Measurements from ENCODE around the gene FTCD.
A peak's percentile ranks its signal among the peaks of the same experiment; 100 is the strongest.

The FTCD gene

GRCh38 chr21:46126309-46127238 is 28.8 kb downstream of the FTCD start:
- no peak for DNase-seq (ENCODE audit: insufficient read length, low spot score)
- TF ChIP-seq SPI1 (IDR thresholded peaks at IDR 0.05; ENCODE audit: low read depth, low read length) = no peak
- no peak for TF ChIP-seq PAX5 (IDR thresholded peaks at IDR 0.05; ENCODE audit: insufficient read depth, low read length, severe bottlenecking)
- TF ChIP-seq TAF1 (IDR thresholded peaks at IDR 0.05; ENCODE audit: low read depth, low read length) = no peak
- TF ChIP-seq POLR2AphosphoS5 (IDR thresholded peaks at IDR 0.05; ENCODE audit: low read depth, low read length) = no peak
- TF ChIP-seq POU2F2 (IDR thresholded peaks at IDR 0.05; ENCODE audit: low read depth, low read length) = no peak
- TF ChIP-seq POLR2A (IDR thresholded peaks at IDR 0.05; ENCODE audit: low read depth, low read length) = no peak
- no peak for FAIRE-seq

GRCh38 chr21:46125846-46126301 is 29.5 kb downstream of the FTCD start:
- DNase-seq (ENCODE audit: insufficient read length, low spot score) = peak; percentile 6
- TF ChIP-seq TAF1 (IDR thresholded peaks at IDR 0.05; ENCODE audit: low read depth, low read length) (no peak), SPI1 (IDR thresholded peaks at IDR 0.05; ENCODE audit: low read depth, low read length) (no peak)
- FAIRE-seq = no peak

- DNase-seq (ENCODE audit: insufficient read length, low spot score) = peak; percentile 21
- TF ChIP-seq TAF1 (IDR thresholded peaks at IDR 0.05; ENCODE audit: low read depth, low read length) (no peak), POU2F2 (IDR thresholded peaks at IDR 0.05; ENCODE audit: low read depth, low read length) (no peak), PAX5 (IDR thresholded peaks at IDR 0.05; ENCODE audit: insufficient read depth, low read length, severe bottlenecking) (no peak), SPI1 (IDR thresholded peaks at IDR 0.05; ENCODE audit: low read depth, low read length) (no peak), POLR2AphosphoS5 (IDR thresholded peaks at IDR 0.05; ENCODE audit: low read depth, low read length) (no peak), POLR2A (IDR thresholded peaks at IDR 0.05; ENCODE audit: low read depth, low read length) (no peak)
- no peak for FAIRE-seq
Measured at GRCh38 chr21:46124926-46125845, 30.2 kb downstream of the FTCD start.

GRCh38 chr21:46124083-46124925 is 31.1 kb downstream of the FTCD start:
- TF ChIP-seq POLR2AphosphoS5 (IDR thresholded peaks at IDR 0.05; ENCODE audit: low read depth, low read length) (no peak), PAX5 (IDR thresholded peaks at IDR 0.05; ENCODE audit: insufficient read depth, low read length, severe bottlenecking) (no peak), POU2F2 (IDR thresholded peaks at IDR 0.05; ENCODE audit: low read depth, low read length) (no peak), SPI1 (IDR thresholded peaks at IDR 0.05; ENCODE audit: low read depth, low read length) (no peak), TAF1 (IDR thresholded peaks at IDR 0.05; ENCODE audit: low read depth, low read length) (no peak), POLR2A (IDR thresholded peaks at IDR 0.05; ENCODE audit: low read depth, low read length) (no peak)
- FAIRE-seq (no peak), DNase-seq (ENCODE audit: insufficient read length, low spot score) (peak; percentile 10)

GRCh38 chr21:46122758-46123683 is 32.4 kb downstream of the FTCD start:
- no peak for FAIRE-seq
- DNase-seq (ENCODE audit: insufficient read length, low spot score) = peak; percentile 15
- TF ChIP-seq POU2F2 (IDR thresholded peaks at IDR 0.05; ENCODE audit: low read depth, low read length) (no peak), POLR2AphosphoS5 (IDR thresholded peaks at IDR 0.05; ENCODE audit: low read depth, low read length) (no peak), TAF1 (IDR thresholded peaks at IDR 0.05; ENCODE audit: low read depth, low read length) (no peak), PAX5 (IDR thresholded peaks at IDR 0.05; ENCODE audit: insufficient read depth, low read length, severe bottlenecking) (no peak), POLR2A (IDR thresholded peaks at IDR 0.05; ENCODE audit: low read depth, low read length) (no peak), SPI1 (IDR thresholded peaks at IDR 0.05; ENCODE audit: low read depth, low read length) (no peak)

- DNase-seq (ENCODE audit: insufficient read length, low spot score) (peak; percentile 13), FAIRE-seq (no peak)
- TF ChIP-seq POLR2AphosphoS5 (IDR thresholded peaks at IDR 0.05; ENCODE audit: low read depth, low read length) (no peak), POLR2A (IDR thresholded peaks at IDR 0.05; ENCODE audit: low read depth, low read length) (no peak)
Measured at GRCh38 chr21:46122237-46122671, 33.1 kb downstream of the FTCD start.

GRCh38 chr21:46121286-46122221 is 33.8 kb downstream of the FTCD start:
- TF ChIP-seq POLR2A (IDR thresholded peaks at IDR 0.05; ENCODE audit: low read depth, low read length) (no peak), PAX5 (IDR thresholded peaks at IDR 0.05; ENCODE audit: insufficient read depth, low read length, severe bottlenecking) (no peak), SPI1 (IDR thresholded peaks at IDR 0.05; ENCODE audit: low read depth, low read length) (no peak), POLR2AphosphoS5 (IDR thresholded peaks at IDR 0.05; ENCODE audit: low read depth, low read length) (no peak), TAF1 (IDR thresholded peaks at IDR 0.05; ENCODE audit: low read depth, low read length) (no peak), POU2F2 (IDR thresholded peaks at IDR 0.05; ENCODE audit: low read depth, low read length) (no peak)
- DNase-seq (ENCODE audit: insufficient read length, low spot score) (peak; percentile 31), FAIRE-seq (no peak)
